ENCODE data around the gene RAPGEF5.

DNA sequence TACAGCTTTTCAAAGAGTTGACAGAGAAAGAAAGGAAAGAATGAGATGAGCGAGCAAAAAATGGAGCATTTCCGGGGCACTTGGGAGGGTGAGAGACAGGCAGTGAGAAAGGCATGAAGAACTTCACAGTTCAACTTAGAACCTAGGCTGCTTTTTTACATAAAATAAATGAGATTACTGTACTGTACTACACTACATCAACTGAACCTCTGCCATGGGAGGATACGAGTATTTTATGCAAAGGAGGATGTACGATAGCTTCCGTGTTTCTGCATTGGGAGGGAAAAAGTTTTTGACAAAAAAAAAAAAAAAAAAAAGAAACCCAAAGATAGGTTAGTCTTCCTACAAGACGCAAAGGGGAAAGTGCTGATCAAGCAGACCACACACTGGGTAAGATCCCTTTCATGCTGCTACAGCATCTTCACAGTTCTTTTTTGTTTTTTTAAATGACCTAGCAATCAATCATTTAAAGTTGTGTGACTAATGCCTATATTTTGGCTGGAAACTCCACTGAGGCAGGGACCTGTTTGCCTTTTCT, 88.0 kb downstream of the RAPGEF5 start:
- no peak for TF ChIP-seq POLR2A (IDR thresholded peaks at IDR 0.05)
- TF ChIP-seq, protein P1, sequence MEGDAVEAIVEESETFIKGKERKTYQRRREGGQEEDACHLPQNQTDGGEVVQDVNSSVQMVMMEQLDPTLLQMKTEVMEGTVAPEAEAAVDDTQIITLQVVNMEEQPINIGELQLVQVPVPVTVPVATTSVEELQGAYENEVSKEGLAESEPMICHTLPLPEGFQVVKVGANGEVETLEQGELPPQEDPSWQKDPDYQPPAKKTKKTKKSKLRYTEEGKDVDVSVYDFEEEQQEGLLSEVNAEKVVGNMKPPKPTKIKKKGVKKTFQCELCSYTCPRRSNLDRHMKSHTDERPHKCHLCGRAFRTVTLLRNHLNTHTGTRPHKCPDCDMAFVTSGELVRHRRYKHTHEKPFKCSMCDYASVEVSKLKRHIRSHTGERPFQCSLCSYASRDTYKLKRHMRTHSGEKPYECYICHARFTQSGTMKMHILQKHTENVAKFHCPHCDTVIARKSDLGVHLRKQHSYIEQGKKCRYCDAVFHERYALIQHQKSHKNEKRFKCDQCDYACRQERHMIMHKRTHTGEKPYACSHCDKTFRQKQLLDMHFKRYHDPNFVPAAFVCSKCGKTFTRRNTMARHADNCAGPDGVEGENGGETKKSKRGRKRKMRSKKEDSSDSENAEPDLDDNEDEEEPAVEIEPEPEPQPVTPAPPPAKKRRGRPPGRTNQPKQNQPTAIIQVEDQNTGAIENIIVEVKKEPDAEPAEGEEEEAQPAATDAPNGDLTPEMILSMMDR (IDR thresholded peaks at IDR 0.05 in 4 of 5, conservative IDR thresholded peaks at IDR 0.05 in 1 of 5), result no peak

All from gastrocnemius medialis (tissue), 4 donors.